Measurements from ENCODE around the gene CDS1.
"Not testable (repeated sequence)": the region's sequence is repeated elsewhere in the genome, so short reads cannot be mapped to it uniquely, and the experiment has no call there.

CDS1 gene

DNA sequence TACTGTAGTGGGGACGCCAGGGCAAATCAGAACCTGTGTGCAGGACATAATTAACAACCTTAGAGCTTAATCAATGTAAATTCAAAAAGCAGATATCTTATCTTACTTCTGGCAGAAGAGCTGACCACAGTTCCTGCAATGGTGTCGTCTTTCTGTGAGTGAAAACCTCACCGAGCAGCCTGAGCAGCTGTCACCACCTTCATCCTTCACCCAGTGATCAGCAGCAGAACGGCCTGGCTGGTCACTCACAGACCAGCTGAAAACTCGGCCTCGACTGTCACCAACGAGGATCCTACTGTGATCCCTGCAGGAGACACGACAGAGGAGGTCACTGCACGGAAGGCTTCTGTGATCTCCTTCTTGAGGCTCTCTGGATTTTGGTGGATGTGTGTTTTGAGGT is 94.2 kb downstream of the CDS1 start:
- no peak for DNase-seq

DNA sequence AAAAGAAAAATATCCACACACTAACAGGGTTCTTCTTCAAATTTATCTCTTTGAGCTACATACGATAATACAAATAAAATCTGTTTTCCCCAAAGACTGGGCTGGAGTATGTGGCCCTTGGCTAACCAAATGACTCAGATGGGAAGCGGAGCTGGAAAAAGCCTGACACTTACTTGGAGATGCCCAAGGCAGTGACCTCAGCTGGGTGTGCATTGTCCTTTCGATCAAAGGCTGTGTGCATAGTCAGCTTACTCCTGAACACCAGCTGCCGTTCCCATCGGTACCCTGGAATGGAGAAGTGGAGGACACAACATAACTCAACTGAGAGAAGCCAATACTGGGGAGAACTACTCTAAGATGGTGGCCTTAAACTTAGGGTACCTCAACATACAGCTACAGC is 95.1 kb downstream of the CDS1 start:
- DNase-seq: no peak

DNA sequence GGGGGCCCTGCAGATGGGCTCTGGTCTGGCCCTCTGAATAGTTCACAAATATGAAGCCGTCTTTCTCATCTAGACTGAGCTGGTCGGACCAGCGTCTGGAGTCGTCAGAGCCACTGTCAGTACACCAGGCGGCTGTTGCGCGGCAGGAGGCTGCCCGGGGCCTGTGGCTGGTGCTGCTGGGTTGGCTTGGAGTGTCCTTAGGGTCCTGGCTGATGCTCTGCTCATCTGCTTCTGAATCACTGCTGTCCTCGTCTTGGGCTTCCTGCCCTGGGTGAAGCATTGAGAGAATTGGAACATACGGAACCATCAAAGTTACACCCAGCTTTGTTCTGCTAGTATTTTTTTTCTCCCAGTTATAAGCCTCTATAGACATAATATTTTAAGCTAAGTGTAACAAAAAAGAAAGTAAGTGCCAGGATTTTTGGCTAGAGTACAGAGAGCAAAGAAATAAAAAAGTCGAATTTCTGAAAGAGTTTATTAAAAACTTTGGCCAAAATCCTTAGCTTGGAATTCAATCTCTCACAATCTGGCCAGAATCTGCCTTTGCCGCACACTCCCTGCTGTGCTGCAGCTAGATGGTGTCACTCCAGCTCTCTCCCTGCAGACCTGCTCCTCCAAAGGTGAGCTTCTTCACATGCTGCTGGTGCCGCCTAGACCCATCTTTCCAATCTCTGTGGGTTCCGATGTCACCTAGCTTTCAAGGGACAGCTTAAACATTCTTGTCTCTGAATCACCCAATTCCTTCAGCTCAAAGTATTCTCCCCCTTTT is 96.2 kb downstream of the CDS1 start:
- peak in 2 of 14 donors; percentile 7 to 40 for DNase-seq

DNA sequence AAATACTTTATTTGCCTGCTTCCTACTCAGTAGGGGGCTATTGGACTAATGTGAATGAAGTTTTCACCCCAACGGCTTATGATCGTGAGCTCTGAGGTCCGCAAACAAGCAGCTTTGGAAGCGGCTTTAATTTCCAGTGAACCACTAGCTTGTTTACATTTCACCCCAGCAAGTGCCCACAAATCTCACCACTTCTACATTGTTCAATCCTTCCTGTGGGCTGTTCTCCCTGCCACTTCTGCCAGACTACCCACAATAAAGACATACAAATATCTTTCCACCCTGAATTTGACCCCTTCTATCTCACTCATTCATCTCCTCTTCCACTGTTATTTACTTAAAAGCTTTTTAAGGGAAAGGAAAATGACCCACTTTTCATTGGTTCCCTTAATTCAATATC is 98.0 kb downstream of the CDS1 start:
- no peak for DNase-seq

DNA sequence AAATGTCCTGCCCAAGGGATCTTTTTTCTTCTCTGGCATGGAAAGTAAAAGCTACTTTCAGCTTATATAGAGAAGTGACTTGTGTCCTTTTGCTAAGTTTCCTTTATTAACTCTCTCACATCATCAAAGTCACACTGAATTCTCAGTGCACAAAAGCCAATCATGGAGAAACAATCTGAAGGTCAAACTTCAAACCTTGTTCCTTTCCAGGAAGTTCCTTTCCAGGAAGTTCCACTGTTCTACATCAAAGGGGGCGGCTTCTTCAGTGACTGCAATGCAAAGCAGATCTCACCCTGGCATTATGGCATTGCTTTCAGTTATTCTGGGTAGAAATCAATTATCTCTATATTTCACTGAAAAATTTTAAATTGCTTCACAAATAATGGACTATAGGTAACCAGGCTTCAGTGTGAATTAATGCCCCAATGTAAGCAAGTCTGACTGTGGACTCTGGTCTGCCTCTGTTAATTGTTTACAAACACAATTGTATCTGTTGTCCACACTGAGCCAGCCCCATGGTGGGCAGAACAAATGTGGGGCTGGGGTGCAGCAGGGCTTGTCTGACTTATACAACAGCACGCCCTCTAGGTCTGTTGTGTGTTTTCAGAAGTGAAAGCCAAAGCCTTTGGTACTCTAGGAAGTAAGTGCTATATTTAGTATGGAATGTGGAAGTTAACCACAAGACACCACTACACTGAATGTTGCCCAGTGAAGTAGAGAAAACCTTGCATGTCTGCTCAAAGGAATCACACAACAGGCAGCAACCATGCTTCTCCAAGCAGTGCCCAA is 98.8 kb downstream of the CDS1 start:
- DNase-seq: peak in 4 of 14 donors; percentile 6 to 40 (median 17)

DNA sequence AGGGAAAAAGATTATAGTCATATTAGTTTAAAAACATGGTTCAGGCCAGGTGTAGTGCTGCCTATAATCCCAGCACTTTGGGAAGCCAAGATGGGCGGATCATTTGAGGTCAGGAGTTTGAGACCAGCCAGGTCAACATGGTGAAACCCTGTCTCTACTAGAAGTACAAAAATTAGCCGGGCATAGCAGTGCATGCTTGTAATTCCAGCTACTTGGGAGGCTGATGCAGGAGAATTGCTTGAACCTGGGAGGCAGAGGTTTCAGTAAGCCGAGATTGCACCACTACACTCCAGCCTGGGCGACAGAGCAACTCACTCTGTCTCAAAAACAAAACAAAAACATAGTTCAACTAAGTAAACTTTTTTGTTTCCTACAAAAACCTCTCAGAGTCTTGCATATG is 99.7 kb downstream of the CDS1 start:
- not testable (repeated sequence) for DNase-seq

DNA sequence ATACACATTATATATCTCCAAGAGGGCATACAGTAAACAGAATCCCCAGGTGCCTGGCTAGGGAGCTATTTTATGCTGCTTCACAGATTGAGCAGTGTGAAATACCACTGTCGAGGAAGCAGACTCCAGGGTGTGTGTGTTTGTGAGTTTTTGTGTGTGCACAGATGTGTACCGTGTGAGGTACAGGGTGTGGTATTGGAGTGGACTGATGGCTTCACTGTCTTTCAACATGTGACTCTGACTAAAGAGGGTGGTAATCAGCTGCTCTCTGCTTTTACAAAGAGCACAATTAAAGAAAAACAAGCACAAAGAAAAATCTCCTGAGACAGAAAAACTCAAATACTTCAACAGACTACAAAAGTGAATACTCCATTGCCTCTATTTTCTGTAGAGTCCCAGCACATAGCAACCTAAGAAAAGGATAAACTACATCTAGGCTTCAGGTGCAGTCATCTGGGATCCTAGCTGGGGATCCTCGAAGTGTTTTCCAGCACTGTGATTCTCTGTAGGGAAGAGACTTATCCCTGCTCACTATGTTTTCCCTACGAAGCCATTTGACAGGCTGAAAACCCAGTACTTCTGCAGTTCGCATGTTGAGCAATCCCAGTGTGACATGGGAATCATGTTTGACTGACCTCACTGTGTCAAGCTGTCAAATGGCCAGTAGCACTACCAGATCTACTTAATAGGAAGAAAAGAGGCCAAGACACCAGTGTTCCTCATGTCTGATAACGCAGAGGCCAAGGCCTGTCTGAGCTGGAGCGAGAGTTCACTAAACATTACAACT is 100.3 kb downstream of the CDS1 start:
- no peak for DNase-seq

DNA sequence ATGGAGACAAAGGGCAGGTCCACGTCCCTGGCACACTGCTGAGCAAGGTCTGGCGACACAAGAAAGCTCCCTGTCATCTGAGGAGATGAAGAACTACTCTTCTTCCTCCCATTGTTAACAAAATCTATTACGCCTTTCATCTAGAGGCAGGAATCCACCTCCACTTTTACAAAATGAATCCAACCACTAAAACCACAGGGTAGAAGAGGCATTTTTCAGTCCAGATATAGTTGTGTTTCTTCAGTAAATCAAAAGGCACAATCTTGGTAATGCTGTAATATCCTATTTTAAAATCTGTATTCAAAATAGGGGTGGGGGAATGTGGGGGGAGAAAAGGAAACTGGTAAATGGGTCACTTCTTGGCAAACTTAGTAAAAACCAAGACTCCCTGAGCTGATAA is 101.4 kb downstream of the CDS1 start:
- DNase-seq: no peak

DNA sequence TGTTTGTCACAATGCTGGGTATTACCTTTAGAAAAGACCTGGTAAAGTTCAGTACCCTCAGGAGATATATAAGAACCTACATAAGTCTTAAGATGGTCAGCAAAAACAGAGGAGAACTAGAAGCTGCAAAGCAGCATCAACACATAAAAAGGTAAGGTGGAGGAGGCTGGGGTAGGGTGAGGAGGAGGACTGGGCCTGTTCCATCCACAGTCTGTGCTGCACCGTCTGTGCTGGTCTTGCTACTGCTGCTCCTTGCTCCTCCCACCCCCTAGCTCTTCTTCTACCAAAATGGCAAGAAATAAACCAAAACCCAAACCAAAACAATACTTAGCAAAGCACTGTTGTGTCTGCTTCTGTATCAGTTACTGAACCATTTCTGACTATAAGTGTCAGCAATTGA is 102.2 kb downstream of the CDS1 start:
- DNase-seq: no peak

DNA sequence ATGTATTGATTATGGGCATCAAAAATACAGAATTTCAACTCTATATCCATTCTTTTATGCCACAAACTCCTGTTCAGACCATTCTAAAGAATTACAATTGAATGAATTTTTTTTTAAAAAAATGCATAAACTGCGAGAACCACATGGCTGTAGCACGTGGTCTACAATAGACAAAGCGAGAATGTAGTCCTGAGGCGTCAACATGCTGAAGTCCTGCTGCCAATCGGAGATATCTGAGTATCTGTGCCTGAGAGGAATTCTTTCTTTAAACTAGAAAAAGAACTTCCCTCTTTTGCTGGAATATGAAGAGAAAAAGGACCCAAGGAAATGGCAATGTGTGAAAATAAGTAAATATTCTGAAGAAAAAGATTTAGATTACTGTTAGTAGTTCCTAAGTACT is 105.7 kb downstream of the CDS1 start:
- no peak for DNase-seq

DNA sequence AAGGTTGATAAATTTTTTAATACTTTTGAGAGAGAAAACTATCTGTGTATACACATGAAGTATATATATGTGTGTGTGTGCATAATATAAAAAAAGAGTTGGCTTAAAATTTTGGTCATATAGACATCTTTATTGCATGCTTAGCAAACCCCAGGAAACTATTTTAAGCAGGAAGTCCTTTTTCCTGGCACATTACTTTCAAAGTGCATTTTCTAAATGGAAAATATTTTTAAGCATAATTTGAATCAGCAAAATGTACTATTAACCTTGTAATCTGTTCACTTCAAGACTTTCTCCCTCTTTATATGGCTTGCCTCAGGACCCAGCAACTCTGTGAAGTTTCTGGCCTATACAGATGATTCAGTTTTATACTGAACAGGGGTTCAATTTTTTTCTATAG is 106.3 kb downstream of the CDS1 start:
- DNase-seq: no peak

DNA sequence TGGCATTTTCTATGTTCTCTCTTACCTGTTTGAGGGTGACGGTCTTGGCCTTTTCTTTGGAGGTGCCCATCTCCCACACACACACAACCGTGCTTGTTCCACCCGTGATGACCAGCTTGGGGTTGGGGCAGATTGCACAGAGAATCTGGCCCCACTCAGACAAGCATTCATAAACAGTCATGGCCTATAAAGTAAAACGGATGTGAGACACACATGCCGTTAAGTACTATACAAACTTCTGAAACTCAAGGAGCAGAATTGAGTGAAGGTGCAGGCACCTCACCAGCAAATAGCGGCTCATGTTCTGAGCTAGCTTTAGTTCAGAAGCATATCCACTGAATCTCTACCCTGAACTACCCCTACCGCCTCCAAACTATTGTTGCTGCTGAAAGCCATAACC is 107.6 kb downstream of the CDS1 start:
- no peak for DNase-seq

DNA sequence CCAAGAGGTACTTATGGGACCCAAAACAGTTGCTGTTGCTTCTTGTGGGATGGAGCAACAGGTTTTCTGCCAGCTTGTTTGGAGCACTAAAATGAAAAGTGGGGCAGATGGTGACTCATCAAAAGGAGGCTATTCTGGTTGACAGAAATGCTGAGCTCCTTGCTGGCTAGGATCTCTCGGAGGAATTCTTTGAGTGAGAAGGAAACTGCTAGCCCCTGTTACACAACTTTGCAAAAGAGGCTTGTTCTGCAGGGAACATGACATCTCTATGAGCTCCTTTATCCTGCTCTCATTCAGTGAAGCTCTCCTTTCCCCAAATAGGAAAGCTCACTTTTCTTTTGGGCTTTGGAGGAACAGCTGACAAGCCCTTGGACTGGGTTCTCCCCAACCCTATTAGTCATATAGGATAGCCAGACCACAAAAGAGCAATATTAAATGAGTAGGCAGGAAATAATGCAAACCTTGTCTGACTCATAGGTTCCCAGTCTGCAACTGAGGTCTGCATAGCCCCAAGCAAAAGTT is 108.3 kb downstream of the CDS1 start:
- DNase-seq: peak in 2 of 14 donors; percentile 13

DNA sequence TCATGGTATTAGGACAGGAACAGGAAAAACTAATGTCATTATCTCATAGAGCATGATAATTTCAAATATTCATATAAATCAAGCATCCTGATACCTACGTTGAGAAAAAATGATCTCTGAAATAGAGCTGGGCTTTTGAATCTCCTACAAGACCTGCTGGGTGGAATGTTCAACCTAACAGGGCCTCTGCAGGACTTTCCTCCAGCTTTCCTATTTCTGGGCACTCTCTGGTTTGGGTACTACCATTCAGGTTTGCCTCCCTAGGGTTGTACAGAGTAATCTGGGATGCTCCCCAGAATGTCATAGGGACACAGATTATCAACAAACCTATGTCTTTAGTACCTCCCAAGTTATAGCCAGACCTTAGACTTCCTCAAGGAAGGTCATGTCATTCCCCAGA is 108.9 kb downstream of the CDS1 start:
- DNase-seq: no peak

DNA sequence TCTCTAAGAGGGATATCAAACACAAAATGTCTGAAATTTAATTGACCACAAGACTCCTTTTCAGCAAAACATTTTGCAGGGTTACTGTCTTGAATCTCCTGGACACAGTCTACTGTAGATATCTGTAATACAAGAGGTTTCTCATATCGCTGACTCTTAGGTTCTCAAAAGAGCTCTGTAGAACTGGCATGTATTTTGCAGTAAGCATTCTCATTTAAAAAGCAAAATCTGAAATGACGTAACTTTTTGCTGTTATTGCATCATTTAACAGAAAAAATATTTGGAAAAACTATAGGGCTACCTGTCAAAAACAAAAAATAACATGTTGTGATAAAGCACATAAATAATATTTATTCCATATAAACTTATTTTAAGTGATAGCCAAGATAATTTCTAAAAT is 114.2 kb downstream of the CDS1 start:
- no peak for DNase-seq

DNA sequence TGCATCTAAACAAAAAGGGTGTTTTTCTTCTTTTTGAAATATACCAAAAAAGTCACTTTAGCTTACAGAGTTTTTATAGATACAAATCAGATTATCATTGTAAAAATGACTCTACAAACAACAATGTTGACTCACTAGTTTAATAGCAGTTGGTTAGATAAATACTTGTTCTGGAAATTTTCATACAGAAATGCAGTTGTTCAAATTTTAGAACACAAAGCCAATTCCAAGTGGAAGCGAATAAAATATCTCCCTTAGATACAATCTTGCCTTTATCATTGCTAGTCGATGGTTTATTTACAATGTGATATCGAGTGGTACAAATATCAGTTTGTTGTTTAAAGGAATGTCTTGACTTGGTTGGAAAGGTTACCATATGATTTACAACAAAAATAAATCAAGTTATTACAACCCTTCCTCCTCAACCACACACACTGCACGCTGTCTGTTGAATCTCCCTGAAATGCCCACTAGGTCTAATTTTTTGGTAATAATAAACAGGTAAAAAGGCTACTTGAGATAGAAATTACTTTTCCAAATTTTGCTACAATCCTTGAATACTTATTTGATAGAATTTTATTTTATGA is 114.8 kb downstream of the CDS1 start:
- no peak for DNase-seq

DNA sequence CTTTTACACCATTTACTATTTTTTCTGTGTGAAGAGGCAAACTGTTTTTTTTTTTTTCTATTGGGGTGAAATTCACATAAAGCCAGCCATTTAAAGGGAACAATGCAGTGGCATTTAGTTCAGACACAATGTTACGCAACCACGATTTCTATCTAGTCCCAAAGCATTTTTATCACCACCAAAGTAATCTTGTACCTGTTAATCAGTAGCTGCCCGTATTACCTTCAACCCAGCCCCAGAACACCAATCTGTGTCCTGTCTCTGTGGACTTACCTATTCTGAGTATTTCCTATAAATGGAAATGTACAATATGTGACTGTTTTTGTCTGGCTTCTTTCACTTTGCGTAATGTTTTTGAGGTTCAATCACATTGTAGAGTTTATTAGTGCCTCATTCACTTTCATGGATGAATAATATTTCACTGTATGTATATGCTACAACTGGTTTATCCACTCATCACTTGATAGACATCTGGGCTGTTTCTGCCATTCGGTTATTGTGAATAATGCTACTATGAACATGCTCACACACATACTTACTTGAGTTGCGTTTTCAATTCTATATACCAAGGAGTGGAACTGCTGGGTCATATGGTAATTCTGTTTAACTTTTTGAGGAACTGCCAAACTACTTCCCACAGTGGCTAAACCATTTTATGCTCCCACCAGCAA is 116.2 kb downstream of the CDS1 start:
- DNase-seq: no peak
